GM20431 (cell line): ENCODE data around the gene GJA8.
"Not testable (repeated sequence)": the region's sequence is repeated elsewhere in the genome, so short reads cannot be mapped to it uniquely, and the experiment has no call there.

Experiments used
- in situ Hi-C: fragments of 300-500 bp; cut with MseI, MboI; formaldehyde crosslinking; loops from one replicate; pipeline ENCODE4 v1.15.0; 2020; ENCODE audit warnings: low sequenced_read_pairs; ENCODE audit not compliant: unreplicated experiment

GJA8 gene

DNA sequence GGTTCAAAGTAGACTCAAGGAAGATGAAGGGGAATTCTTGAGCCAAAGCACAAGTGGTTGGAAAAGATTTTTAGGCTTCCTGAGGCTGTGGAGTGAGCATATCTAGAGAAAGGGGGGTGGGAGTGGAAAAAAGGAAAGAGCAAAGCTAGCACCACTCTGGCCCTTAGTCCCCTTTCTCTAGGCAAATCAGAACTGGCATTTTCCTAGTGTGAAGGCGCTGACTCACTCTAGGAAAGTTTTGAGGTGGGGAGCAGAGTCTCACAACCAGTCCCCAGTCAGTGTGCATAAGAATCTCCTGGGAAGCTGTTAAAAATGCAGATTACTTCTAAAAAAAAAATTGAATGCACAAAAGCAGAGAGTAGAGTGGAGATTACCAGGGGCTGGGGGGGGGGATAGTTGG lies 22.2 kb downstream of the GJA8 start:
- in situ Hi-C loops = no loop called here

DNA sequence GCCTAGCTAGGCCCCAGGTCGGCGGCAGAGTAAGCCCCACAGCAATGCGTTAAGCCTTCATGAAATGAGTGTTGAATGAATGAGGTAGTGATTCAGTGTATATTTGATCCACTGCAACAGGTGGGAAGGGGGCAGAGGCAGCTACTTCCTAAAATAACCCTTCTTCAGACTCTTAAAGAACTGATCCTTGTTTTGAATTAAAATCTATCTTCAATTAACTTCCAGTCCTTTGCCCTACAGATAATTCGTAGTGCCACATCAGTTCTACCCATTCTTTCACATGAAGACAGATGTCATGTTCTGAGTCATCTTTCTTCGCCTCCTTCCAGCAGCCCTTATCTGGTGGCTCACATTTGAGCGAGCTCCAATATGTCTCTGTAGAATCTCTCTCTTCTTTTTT lies 24.6 kb downstream of the GJA8 start:
- in situ Hi-C loops = not testable (repeated sequence)

GRCh38 chr1:147927689-147928088 lies 25.1 kb downstream of the GJA8 start:
- in situ Hi-C loops = not testable (repeated sequence)

DNA sequence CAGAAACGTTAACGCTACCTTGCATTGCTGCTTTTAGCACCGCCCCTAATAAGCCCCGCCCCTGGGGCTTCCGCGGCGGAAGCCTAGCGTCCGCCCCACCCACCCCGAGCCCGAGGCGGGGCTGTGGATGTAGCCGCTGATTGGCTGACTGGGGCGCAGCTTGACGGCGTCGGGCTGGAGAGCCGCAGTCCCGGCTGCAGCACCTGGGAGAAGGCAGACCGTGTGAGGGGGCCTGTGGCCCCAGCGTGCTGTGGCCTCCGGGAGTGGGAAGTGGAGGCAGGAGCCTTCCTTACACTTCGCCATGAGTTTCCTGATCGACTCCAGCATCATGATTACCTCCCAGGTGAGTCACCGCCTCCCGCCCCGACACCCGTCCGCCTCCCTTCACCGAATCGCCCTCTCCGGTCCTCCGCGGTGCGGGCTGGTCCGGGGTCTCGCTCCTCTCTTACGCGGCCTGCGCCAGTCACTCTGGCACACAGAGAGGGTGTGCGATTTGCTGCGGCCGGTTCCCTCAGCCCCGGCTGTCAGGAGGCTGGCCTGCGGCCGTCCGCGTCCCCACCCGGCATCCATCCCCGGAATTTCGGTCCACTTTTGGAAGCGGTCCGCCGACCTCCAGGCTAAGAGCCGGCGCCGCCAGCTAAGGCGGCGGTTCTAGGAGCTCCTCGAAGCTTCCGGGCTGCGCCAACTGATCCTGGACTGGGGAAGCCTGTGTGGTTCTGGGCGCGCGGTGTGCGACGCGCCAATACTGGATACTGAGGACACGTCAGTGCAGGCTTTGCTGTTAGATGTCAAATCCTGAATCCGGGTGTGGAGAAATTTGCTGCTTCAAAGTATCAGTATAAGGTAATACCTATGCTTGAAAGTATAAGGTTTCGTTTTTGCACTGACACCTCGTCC lies 25.9 kb downstream of the GJA8 start, which contains the start of gene GPR89B:
Gene GPR89B, plus strand, starts transcription at position 185 of the 897 bp plus-strand sequence. Its CDS starts 117 bp downstream, at position 302.
- in situ Hi-C loops = not testable (repeated sequence)

DNA sequence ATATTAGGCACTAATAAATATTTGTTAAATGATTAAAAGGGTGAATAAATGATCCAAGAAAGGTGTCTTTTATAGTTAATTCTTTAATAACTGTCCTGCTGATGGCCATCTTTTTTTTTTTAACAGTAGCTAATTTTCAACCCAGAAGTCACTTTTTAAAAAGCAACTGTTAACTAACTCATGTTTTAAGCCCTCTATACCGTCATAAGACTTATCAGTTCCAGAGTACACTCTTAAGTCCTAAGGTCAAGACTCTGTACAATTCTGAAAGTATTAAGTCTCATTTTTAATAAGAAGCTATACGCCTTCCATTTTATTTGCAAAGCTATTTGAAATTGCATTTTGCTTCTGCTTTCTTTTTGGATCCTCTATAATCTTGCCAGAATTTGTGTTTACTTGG lies 28.5 kb downstream of the GJA8 start:
- in situ Hi-C loops = not testable (repeated sequence)

DNA sequence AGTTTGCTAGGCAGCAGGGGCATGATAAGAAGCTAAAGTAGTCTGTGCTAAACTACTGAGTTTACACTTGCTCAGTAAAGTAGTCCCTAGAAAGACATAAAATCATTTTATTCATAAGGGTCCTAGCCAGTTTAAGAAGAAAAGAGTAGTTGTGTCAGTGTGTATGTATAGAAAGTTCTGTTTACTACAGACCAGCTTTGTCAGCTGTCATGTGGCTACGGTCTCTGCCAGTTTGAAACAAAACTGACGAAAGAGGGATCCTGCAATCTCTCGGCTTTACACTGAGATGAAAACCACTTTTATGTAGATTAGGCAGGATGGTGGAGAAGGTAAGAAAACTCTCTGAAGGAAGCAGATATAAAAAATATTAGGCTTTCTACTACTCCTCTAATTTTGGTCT lies 32.7 kb downstream of the GJA8 start:
- in situ Hi-C loops = not testable (repeated sequence)

GRCh38 chr1:147940456-147940855 lies 37.9 kb downstream of the GJA8 start:
- in situ Hi-C loops = not testable (repeated sequence)

DNA sequence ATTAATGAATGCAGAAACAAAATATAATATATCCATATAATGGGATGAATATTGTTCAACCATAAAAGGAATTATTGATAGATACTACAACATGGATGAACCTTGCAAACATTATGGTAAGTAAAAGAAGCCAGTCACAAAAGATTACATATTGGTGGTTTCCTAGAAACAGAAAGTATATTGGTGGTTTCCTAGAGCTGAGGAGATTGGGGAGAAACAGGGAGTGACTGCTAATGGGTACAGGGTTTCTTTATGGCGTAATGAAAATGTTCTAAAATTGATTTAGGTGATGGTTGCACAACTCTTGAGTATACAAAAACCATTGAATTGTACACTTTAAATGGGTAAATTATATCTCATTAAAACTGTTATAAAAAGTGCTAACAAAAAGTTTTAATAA lies 40.0 kb downstream of the GJA8 start:
- in situ Hi-C loops = not testable (repeated sequence)

DNA sequence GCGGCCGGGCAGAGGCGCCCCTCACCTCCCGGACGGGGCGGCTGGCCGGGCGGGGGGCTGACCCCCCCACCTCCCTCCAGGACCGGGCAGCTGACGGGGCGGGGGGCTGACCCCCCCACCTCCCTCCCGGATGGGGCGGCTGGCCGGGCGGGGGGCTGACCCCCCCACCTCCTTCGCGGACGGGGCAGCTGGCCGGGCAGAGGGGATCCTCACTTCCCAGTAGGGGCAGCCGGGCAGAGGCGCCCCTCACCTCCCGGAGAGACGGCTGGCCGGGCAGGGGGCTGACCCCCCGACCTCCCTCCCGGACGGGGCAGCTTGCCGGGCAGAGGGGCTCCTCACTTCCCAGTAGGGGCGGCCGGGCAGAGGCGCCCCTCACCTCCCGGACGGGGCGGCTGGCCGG lies 46.9 kb downstream of the GJA8 start:
- in situ Hi-C loops = not testable (repeated sequence)
